ENCODE data around the gene NUDT2.
"Not testable (repeated sequence)": the region's sequence is repeated elsewhere in the genome, so short reads cannot be mapped to it uniquely, and the experiment has no call there.

The NUDT2 gene

GRCh38 chr9:34337403-34337802 is 8.0 kb downstream of the NUDT2 start:
- DNase-seq, result no peak

GRCh38 chr9:34338079-34338478 is 8.7 kb downstream of the NUDT2 start:
- not testable (repeated sequence) for DNase-seq

- DNase-seq, result no peak
These were observed 9.5 kb downstream of the NUDT2 start for GRCh38 chr9:34338665-34339385.

GRCh38 chr9:34341659-34342295 is 12.4 kb downstream of the NUDT2 start:
- no peak for DNase-seq

GRCh38 chr9:34343090-34343489 is 13.7 kb downstream of the NUDT2 start:
- no peak for DNase-seq

- DNase-seq, result no peak
These were observed 14.2 kb downstream of the NUDT2 start for GRCh38 chr9:34343605-34344004.

GRCh38 chr9:34346873-34347799 is 17.8 kb downstream of the NUDT2 start:
- DNase-seq, result no peak

- no peak for DNase-seq
These were observed 18.4 kb downstream of the NUDT2 start for GRCh38 chr9:34347800-34348158.

GRCh38 chr9:34349324-34349723 is 20.0 kb downstream of the NUDT2 start:
- DNase-seq, result no peak

GRCh38 chr9:34352122-34352652 is 22.8 kb downstream of the NUDT2 start:
- not testable (repeated sequence) for DNase-seq

GRCh38 chr9:34352957-34353356 is 23.6 kb downstream of the NUDT2 start:
- DNase-seq, result not testable (repeated sequence)

GRCh38 chr9:34362614-34363214 is 33.3 kb downstream of the NUDT2 start:
- DNase-seq, result no peak

- no peak for DNase-seq
These were observed 34.4 kb downstream of the NUDT2 start for GRCh38 chr9:34363619-34364351.

GRCh38 chr9:34365282-34365681 is 35.9 kb downstream of the NUDT2 start:
- no peak for DNase-seq

GRCh38 chr9:34366365-34366764 is 37.0 kb downstream of the NUDT2 start:
- no peak for DNase-seq

- DNase-seq, result not testable (repeated sequence)
These were observed 38.5 kb downstream of the NUDT2 start for GRCh38 chr9:34367751-34368410.

- not testable (repeated sequence) for DNase-seq
These were observed 39.4 kb downstream of the NUDT2 start for GRCh38 chr9:34368796-34369195.

- no peak for DNase-seq
These were observed 40.3 kb downstream of the NUDT2 start for GRCh38 chr9:34369636-34370035.

GRCh38 chr9:34370335-34370969 is 41.1 kb downstream of the NUDT2 start:
- DNase-seq, result no peak

- no peak for DNase-seq
These were observed 41.9 kb downstream of the NUDT2 start for GRCh38 chr9:34370970-34371880.

Measured in SIG-M5 (cell line).